Neural cell (in vitro differentiated cells): ENCODE results near the gene TBX4.

ENCODE experiments used
- CTCF ChIP-seq: fragments of 450-650 bp; IDR thresholded peaks from 2 replicates; pipeline ENCODE4 v1.5.1; 2014; ENCODE audit warnings: antibody characterized with exemption, mild to moderate bottlenecking, moderate library complexity; ENCODE audit not compliant: poor library complexity, severe bottlenecking
- EZH2 ChIP-seq: fragments of 200-600, 300-800 bp; shearing (Covaris generic), sonication (generic); IDR thresholded peaks from 2 replicates; pipeline ENCODE4 v1.6.1; 2014; ENCODE audit warnings: antibody characterized with exemption, low read length, borderline replicate concordance, mild to moderate bottlenecking; ENCODE audit not compliant: insufficient read depth, poor library complexity, severe bottlenecking

GRCh38 chr17:61425682-61426481 is 26.3 kb upstream of the TBX4 start:
- TF ChIP-seq CTCF = no peak
- no peak for TF ChIP-seq EZH2
